B cell (primary cell): ENCODE measurements around the gene TTLL5. TPM values are rescaled to one million over a fixed set of nuclear protein-coding genes. Genes with fewer than 3 reads are reported as not detected.

Source experiments
- ATAC-seq: fragments of 200-7000 bp; cut with Tn5 transposase; one replicate; pipeline ENCODE4 v1.10.0; 2021; ENCODE audit warnings: low read depth, mild to moderate bottlenecking, moderate number of reproducible peaks, moderate library complexity
- CTCF ChIA-PET: fragments of 350-600 bp; sonication (Branson Sonifier 250); formaldehyde crosslinking; loops from one replicate; lab custom pipeline; 2021; ENCODE audit warnings: antibody characterized with exemption, inconsistent platforms; lab: Charles Lee
- POLR2A ChIA-PET: fragments of 350-600 bp; sonication (Branson Sonifier 250); formaldehyde crosslinking; loops from one replicate; lab custom pipeline; 2021; ENCODE audit warnings: antibody characterized with exemption; lab: Charles Lee
- DNase-seq: peaks from one replicate; pipeline ENCODE4 v3.0.0; 2013
- H2AFZ ChIP-seq: 2 replicates; pipeline ENCODE4 v1.6.1; 2012; ENCODE audit warnings: mild to moderate bottlenecking, low read depth, low read length; ENCODE audit not compliant: insufficient read depth, poor library complexity, severe bottlenecking
- H3K27ac ChIP-seq, 2 donors: 1 replicate in 1 of 2; 2 replicates in 1 of 2; pipeline ENCODE4 v1.5.1; 2012 to 2013; ENCODE audit warnings: low read length in 2 of 2, mild to moderate bottlenecking in 2 of 2, moderate library complexity in 1 of 2
- H3K27me3 ChIP-seq, 4 experiments: fragments of 200-600 bp in 1 of 4; sonication (generic) in 1 of 4; replicated peaks in 1 of 4; 1 replicate in 2 of 4; 2 replicates in 2 of 4; pipeline versions ENCODE4 v1.6.1 to v1.7.0; 2013 to 2016; ENCODE audit warnings: low read length in 3 of 4, mild to moderate bottlenecking in 2 of 4, mixed read lengths in 1 of 4, moderate library complexity in 1 of 4; ENCODE audit not compliant: insufficient read depth in 4 of 4, control insufficient read depth in 3 of 4; ENCODE audit errors: control extremely low read depth in 1 of 4
- H3K36me3 ChIP-seq, 2 experiments: replicated peaks in 1 of 2; 1 replicate in 1 of 2; 2 replicates in 1 of 2; pipeline versions ENCODE4 v1.6.1 to v1.7.1; 2013; ENCODE audit warnings: low read length in 1 of 2; ENCODE audit not compliant: insufficient read depth in 2 of 2, control insufficient read depth in 1 of 2; ENCODE audit errors: control extremely low read depth in 1 of 2, extremely low read depth in 1 of 2
- H3K4me1 ChIP-seq, 2 donors: fragments of 200-600 bp in 1 of 2; sonication (generic) in 1 of 2; 1 replicate in 1 of 2; 2 replicates in 1 of 2; pipeline versions ENCODE4 v1.5.1 to v1.6.1; 2013 to 2017; ENCODE audit warnings: low read length in 2 of 2; ENCODE audit not compliant: control insufficient read depth in 2 of 2, insufficient read depth in 2 of 2
- H3K4me2 ChIP-seq: replicated peaks from 2 replicates; pipeline ENCODE3; 2012; ENCODE audit warnings: mild to moderate bottlenecking, low read depth, low read length; ENCODE audit not compliant: poor library complexity, severe bottlenecking
- H3K4me3 ChIP-seq, 5 experiments: fragments of 200-600 bp in 1 of 5; sonication (generic) in 1 of 5; 1 replicate in 3 of 5; 2 replicates in 2 of 5; pipeline versions ENCODE4 v1.5.1 to v1.7.0; 2011 to 2016; ENCODE audit warnings: low read length in 4 of 5, mild to moderate bottlenecking in 4 of 5, low read depth in 2 of 5, control low read depth in 1 of 5, moderate library complexity in 1 of 5; ENCODE audit not compliant: insufficient read depth in 1 of 5; ENCODE audit errors: control extremely low read depth in 1 of 5, extremely low read depth in 1 of 5
- H3K79me2 ChIP-seq: fragments of 200-600 bp; sonication (generic); one replicate; pipeline ENCODE4 v1.6.0; 2016; ENCODE audit warnings: low read length; ENCODE audit not compliant: control insufficient read depth, insufficient read depth
- H3K9ac ChIP-seq: fragments of 200-600 bp; sonication (generic); 2 replicates; pipeline ENCODE4 v1.6.1; 2017; ENCODE audit warnings: mild to moderate bottlenecking, low read length, moderate library complexity
- H3K9me3 ChIP-seq, 3 donors: one replicate each; pipeline versions ENCODE4 v1.6.1 to v1.7.1; 2013; ENCODE audit warnings: low read length in 2 of 3; ENCODE audit not compliant: control insufficient read depth in 2 of 3, insufficient read depth in 1 of 3; ENCODE audit errors: control extremely low read depth in 1 of 3
- H4K20me1 ChIP-seq: 2 replicates; pipeline ENCODE4 v1.6.0; 2012; ENCODE audit warnings: mild to moderate bottlenecking, low read length; ENCODE audit not compliant: insufficient read depth, control insufficient read depth, poor library complexity, severe bottlenecking
- H3K27ac Mint-ChIP-seq: one replicate; pipeline ENCODE4 v1.8.0; 2021; ENCODE audit warnings: mixed read lengths
- H3K27me3 Mint-ChIP-seq: one replicate; pipeline ENCODE4 v1.8.0; 2021; ENCODE audit warnings: mixed read lengths
- H3K4me1 Mint-ChIP-seq: one replicate; pipeline ENCODE4 v1.8.0; 2021; ENCODE audit warnings: mixed read lengths
- H3K4me3 Mint-ChIP-seq: one replicate; pipeline ENCODE4 v1.8.0; 2021; ENCODE audit warnings: mixed read lengths
- H3K9me3 Mint-ChIP-seq: one replicate; pipeline ENCODE4 v1.8.0; 2022; ENCODE audit warnings: mixed read lengths; ENCODE audit not compliant: insufficient read depth
- EZH2 ChIP-seq: IDR thresholded peaks from 2 replicates; pipeline ENCODE4 v1.6.1; 2012; ENCODE audit warnings: borderline replicate concordance, low read depth, mild to moderate bottlenecking, moderate library complexity, low read length; ENCODE audit not compliant: insufficient read depth, poor library complexity, severe bottlenecking
- WGBS: methylation state at CpG from one replicate; pipeline ENCODE4 v1.1.5; 2013; ENCODE audit warnings: missing lambda C conversion rate; ENCODE audit not compliant: insufficient coverage; 5-methylcytosine and 5-hydroxymethylcytosine counted together
- intact Hi-C: fragments of 100-400 bp; cut with micrococcal nuclease; formaldehyde crosslinking; loops from one replicate; pipeline ENCODE4 v1.10.0; 2022
- polyA plus RNA-seq: library from polyadenylated mRNA; depleted of rRNA; stranded (reverse); fragments of >200 nt; gene quantifications from 2 replicates; pipeline ENCODE4 v1.2.3, GENCODE V29; 2012
- total RNA-seq, 2 donors: library from RNA; stranded (reverse); fragments of 120-200 nt in 1 of 2; gene quantifications; 1 replicate in 1 of 2; 2 replicates in 1 of 2; pipeline versions ENCODE4 v1.2.3 to v1.2.4, GENCODE V29; 2013 to 2022
- TF ChIP-seq, protein P1 (sequence below): fragments of 200-600 bp; IDR thresholded peaks from one replicate; pipeline ENCODE4 v1.8.0; 2022; ENCODE audit warnings: antibody characterized with exemption, mild to moderate bottlenecking

Gene TTLL5
- total and polyA plus RNA-seq, 2 donors (not counting 1 experiment from before 2014, with no cell fraction given) = 10.9 to 50.9 TPM

DNA sequence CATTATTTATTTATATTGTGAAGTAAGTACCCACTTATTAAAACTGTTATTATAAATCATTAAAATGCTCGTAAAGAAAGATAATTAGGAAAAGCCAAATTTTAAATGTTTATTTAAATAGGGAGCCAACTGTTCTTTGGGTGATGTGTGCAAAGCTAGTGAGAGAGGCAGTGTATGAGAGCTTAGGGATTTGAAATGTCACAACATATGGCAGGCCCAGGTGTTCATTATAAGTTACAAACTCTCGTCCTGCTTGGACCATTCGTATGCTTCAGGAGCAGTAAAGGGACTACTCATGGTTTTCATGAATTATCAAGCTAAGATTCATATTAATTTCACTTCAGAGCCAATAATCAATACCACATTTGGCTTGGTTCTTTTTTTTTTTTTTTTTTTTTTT is 166.3 kb downstream of the TTLL5 start:
- Histone ChIP-seq H3K4me1 (no peaks in the 10 kb centered on the region), H3K4me3 (no peak overlapping the region), H4K20me1 (no peaks in the 10 kb centered on the region), H3K9ac (no peak overlapping the region), H3K9me3 (no peaks in the 10 kb centered on the region), H3K4me2 (no peak overlapping the region), H3K36me3 (no peaks in the 10 kb centered on the region), H3K79me2 (no peaks in the 10 kb centered on the region), H2AFZ (no peak overlapping the region), H3K27me3 (no peaks in the 10 kb centered on the region), H3K27ac (no peak overlapping the region)
- WGBS = no CpG with 5 or more reads among the region's 3 CpGs
- Mint-ChIP-seq H3K4me3 (no peak overlapping the region), H3K27me3 (no peaks in the 10 kb centered on the region), H3K4me1 (peaks cover 2% of the 10 kb centered on the region), H3K9me3 (no peaks in the 10 kb centered on the region), H3K27ac (no peak overlapping the region)
- TF ChIP-seq, protein P1, sequence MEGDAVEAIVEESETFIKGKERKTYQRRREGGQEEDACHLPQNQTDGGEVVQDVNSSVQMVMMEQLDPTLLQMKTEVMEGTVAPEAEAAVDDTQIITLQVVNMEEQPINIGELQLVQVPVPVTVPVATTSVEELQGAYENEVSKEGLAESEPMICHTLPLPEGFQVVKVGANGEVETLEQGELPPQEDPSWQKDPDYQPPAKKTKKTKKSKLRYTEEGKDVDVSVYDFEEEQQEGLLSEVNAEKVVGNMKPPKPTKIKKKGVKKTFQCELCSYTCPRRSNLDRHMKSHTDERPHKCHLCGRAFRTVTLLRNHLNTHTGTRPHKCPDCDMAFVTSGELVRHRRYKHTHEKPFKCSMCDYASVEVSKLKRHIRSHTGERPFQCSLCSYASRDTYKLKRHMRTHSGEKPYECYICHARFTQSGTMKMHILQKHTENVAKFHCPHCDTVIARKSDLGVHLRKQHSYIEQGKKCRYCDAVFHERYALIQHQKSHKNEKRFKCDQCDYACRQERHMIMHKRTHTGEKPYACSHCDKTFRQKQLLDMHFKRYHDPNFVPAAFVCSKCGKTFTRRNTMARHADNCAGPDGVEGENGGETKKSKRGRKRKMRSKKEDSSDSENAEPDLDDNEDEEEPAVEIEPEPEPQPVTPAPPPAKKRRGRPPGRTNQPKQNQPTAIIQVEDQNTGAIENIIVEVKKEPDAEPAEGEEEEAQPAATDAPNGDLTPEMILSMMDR = no peak
- TF ChIP-seq EZH2 = no peak
- CTCF ChIA-PET = interaction anchor here (0.6 to 1.2 kb wide), 2 partner anchors 79 kb away, joined by 3 to 4 read pairs; no protein-coding TSS in a partner anchor
- intact Hi-C loops = no loop called here
- no peak for ATAC-seq
- DNase-seq = no peak
- POLR2A ChIA-PET = no interaction called here

- CTCF ChIA-PET = interaction anchor here (0.7 kb wide), 1 partner anchor 206 kb away, joined by 4 read pairs; no protein-coding TSS in a partner anchor
- TF ChIP-seq EZH2 = no peak
- TF ChIP-seq, protein P1 = no peak
- no peak overlapping the region for H3K9ac ChIP-seq
- H3K4me2 ChIP-seq = no peak overlapping the region
- Mint-ChIP-seq H3K4me3 (no peak overlapping the region), H3K27ac (no peak overlapping the region), H3K9me3 (no peaks in the 10 kb centered on the region), H3K27me3 (no peaks in the 10 kb centered on the region), H3K4me1 (no peaks in the 10 kb centered on the region)
- no peak overlapping the region for H3K4me3 ChIP-seq
- no peaks in the 10 kb centered on the region for H3K36me3 ChIP-seq
- no peaks in the 10 kb centered on the region for H3K27me3 ChIP-seq
- no peaks in the 10 kb centered on the region for H3K79me2 ChIP-seq
- ATAC-seq (no peak), DNase-seq (no peak)
- no peak overlapping the region for H3K27ac ChIP-seq
- POLR2A ChIA-PET = no interaction called here
- no peaks in the 10 kb centered on the region for H3K4me1 ChIP-seq
- WGBS = no CpG with 5 or more reads among the region's 1 CpG
- no peaks in the 10 kb centered on the region for H4K20me1 ChIP-seq
- no peak overlapping the region for H2AFZ ChIP-seq
- H3K9me3 ChIP-seq = no peaks in the 10 kb centered on the region
- intact Hi-C loops = no loop called here
These were observed 168.3 kb downstream of the TTLL5 start for GRCh38 chr14:75829316-75829715.
